DOHH2 (cell line): ENCODE measurements around the gene BTG2.

Experiments
- H3F3A ChIP-seq: fragments of 200-600 bp; sonication (generic), shearing (Covaris generic); 2 replicates; pipeline ENCODE4 v1.6.0; 2016; ENCODE audit warnings: antibody characterized with exemption, mild to moderate bottlenecking; ENCODE audit not compliant: control insufficient read depth, insufficient read depth
- H3K27ac ChIP-seq: fragments of 200-600 bp; sonication (generic); 2 replicates; pipeline ENCODE4 v1.5.1; 2014; ENCODE audit warnings: low read depth, mild to moderate bottlenecking, low read length, moderate library complexity
- H3K27me3 ChIP-seq: fragments of 200-600 bp; sonication (generic); 2 replicates; pipeline ENCODE4 v1.6.1; 2014; ENCODE audit warnings: mild to moderate bottlenecking, low read length, mixed read lengths; ENCODE audit not compliant: control insufficient read depth
- H3K36me3 ChIP-seq: fragments of 200-600 bp; sonication (generic); 2 replicates; pipeline ENCODE4 v1.6.1; 2014; ENCODE audit warnings: mild to moderate bottlenecking, low read length, moderate library complexity, mixed read lengths; ENCODE audit not compliant: control insufficient read depth
- H3K4me1 ChIP-seq: fragments of 200-600 bp; sonication (generic); 2 replicates; pipeline ENCODE4 v1.6.1; 2014; ENCODE audit warnings: mild to moderate bottlenecking, low read length, mixed read lengths; ENCODE audit not compliant: control insufficient read depth
- H3K4me2 ChIP-seq: fragments of 200-600 bp; sonication (generic); 2 replicates; pipeline ENCODE4 v1.6.0; 2014; ENCODE audit warnings: mild to moderate bottlenecking, low read length, moderate library complexity
- H3K4me3 ChIP-seq: fragments of 200-600 bp; sonication (generic); 2 replicates; pipeline ENCODE4 v1.5.1; 2014; ENCODE audit warnings: mild to moderate bottlenecking, low read length, mixed read lengths
- H3K79me2 ChIP-seq: fragments of 200-600 bp; sonication (generic); 2 replicates; pipeline ENCODE4 v1.6.1; 2014; ENCODE audit warnings: mild to moderate bottlenecking, low read length, mixed read lengths; ENCODE audit not compliant: control insufficient read depth
- H3K9me2 ChIP-seq: fragments of 200-600 bp; sonication (generic); replicated peaks from 2 replicates; pipeline ENCODE4 v1.6.1; 2014; ENCODE audit warnings: mild to moderate bottlenecking, low read length, mixed read lengths; ENCODE audit not compliant: control insufficient read depth
- H3K9me3 ChIP-seq: fragments of 200-600 bp; sonication (generic); 2 replicates; pipeline ENCODE4 v1.6.1; 2014; ENCODE audit warnings: antibody characterized with exemption, low read length, mixed read lengths; ENCODE audit not compliant: control insufficient read depth, insufficient read depth
- H4K20me1 ChIP-seq: fragments of 200-600 bp; sonication (generic); 2 replicates; pipeline ENCODE4 v1.6.0; 2014; ENCODE audit warnings: low read depth, mild to moderate bottlenecking, antibody characterized with exemption, low read length, moderate library complexity; ENCODE audit not compliant: control insufficient read depth, insufficient read depth
- EZH2phosphoT487 ChIP-seq: fragments of 200-600 bp; sonication (generic); IDR thresholded peaks from 2 replicates; pipeline ENCODE4 v1.6.1; 2017; ENCODE audit warnings: borderline replicate concordance, mild to moderate bottlenecking, antibody characterized with exemption, low read length, moderate library complexity, mixed read lengths
- TF ChIP-seq, protein P1 (sequence below): fragments of 200-600 bp; sonication (generic); IDR thresholded peaks from one replicate; pipeline ENCODE4 v1.5.1; 2014; ENCODE audit warnings: antibody characterized with exemption, mild to moderate bottlenecking, low read depth, low read length; ENCODE audit not compliant: poor library complexity, severe bottlenecking

Gene BTG2

DNA sequence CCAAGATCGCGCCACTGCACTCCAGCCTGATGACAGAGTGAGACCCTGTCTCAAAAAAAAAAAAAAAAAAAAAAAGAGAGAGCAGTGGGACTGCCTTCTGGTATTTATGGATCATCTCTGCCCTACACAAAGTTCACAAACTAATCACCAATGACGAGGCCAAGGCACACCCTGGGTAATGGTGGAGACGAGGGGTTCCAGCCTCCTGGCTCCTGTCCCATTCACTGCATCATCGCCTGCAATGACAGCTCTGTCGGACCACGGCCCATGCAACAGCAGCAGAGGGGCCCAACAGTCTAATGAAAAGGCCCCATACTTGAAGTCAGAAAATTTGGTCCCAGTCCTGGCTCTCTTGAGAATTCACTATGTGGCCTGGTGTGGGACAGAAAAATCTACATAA is 2.9 kb upstream of the BTG2 start:
- Histone ChIP-seq H3K79me2 (peaks cover 51% of the 10 kb centered on the region), H3K4me1 (peaks cover 78% of the 10 kb centered on the region), H3F3A (peaks cover 64% of the 10 kb centered on the region), H3K4me2 (peak overlapping the region; percentile 100), H3K27me3 (no peaks in the 10 kb centered on the region), H4K20me1 (peaks cover 13% of the 10 kb centered on the region), H3K27ac (peak overlapping the region; percentile 99), H3K9me3 (no peaks in the 10 kb centered on the region), H3K36me3 (peaks cover 42% of the 10 kb centered on the region), H3K4me3 (peak overlapping the region; percentile 96), H3K9me2 (no peaks in the 10 kb centered on the region)
- TF ChIP-seq, protein P1, sequence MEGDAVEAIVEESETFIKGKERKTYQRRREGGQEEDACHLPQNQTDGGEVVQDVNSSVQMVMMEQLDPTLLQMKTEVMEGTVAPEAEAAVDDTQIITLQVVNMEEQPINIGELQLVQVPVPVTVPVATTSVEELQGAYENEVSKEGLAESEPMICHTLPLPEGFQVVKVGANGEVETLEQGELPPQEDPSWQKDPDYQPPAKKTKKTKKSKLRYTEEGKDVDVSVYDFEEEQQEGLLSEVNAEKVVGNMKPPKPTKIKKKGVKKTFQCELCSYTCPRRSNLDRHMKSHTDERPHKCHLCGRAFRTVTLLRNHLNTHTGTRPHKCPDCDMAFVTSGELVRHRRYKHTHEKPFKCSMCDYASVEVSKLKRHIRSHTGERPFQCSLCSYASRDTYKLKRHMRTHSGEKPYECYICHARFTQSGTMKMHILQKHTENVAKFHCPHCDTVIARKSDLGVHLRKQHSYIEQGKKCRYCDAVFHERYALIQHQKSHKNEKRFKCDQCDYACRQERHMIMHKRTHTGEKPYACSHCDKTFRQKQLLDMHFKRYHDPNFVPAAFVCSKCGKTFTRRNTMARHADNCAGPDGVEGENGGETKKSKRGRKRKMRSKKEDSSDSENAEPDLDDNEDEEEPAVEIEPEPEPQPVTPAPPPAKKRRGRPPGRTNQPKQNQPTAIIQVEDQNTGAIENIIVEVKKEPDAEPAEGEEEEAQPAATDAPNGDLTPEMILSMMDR = no peak
- no peak for TF ChIP-seq EZH2phosphoT487

- TF ChIP-seq, protein P1 = no peak
- no peak for TF ChIP-seq EZH2phosphoT487
- H3K9me2 ChIP-seq = no peaks in the 10 kb centered on the region
- no peaks in the 10 kb centered on the region for H3K9me3 ChIP-seq
- H3K79me2 ChIP-seq = peaks cover 56% of the 10 kb centered on the region
- H3K4me3 ChIP-seq = peak overlapping the region; percentile 96
- peak overlapping the region; percentile 99 for H3K27ac ChIP-seq
- H3K27me3 ChIP-seq = no peaks in the 10 kb centered on the region
- H4K20me1 ChIP-seq = peaks cover 18% of the 10 kb centered on the region
- H3F3A ChIP-seq = peaks cover 65% of the 10 kb centered on the region
- peaks cover 47% of the 10 kb centered on the region for H3K36me3 ChIP-seq
- peaks cover 78% of the 10 kb centered on the region for H3K4me1 ChIP-seq
- H3K4me2 ChIP-seq = peak overlapping the region; percentile 100
Observed at GRCh38 chr1:203302894-203303293, 2.4 kb upstream of the BTG2 start.

DNA sequence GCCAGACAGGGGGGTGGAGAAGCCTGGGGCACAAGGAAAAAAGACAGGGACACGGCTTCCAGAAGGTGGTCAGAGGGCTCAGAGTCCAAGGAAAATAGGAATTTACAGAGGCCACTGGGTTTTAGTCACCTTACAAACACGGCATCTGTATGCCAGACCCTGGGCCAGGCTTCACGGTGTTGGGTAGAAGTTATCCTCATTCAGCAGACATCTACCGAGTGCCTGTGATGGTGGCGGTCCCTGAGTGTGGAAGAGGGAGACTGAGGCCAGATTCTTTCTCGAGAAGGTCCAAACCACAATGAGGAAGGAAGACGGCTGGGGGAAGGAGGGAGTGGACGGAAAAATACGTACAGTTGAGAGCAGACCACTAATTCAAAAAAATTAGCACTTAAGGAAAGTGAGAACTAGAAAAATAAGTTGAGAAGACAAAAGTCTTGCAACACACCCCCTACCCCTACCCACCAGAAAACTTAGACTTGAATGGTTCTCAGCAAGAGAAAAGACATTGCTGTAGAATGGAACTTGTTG is 864 bp upstream of the BTG2 start:
- peaks cover 60% of the 10 kb centered on the region for H3K36me3 ChIP-seq
- no peaks in the 10 kb centered on the region for H3K9me3 ChIP-seq
- H4K20me1 ChIP-seq = peaks cover 32% of the 10 kb centered on the region
- H3K9me2 ChIP-seq = no peaks in the 10 kb centered on the region
- peaks cover 78% of the 10 kb centered on the region for H3K4me1 ChIP-seq
- TF ChIP-seq EZH2phosphoT487 = no peak
- TF ChIP-seq, protein P1 = no peak
- no peaks in the 10 kb centered on the region for H3K27me3 ChIP-seq
- H3K79me2 ChIP-seq = peaks cover 71% of the 10 kb centered on the region
- H3K4me3 ChIP-seq = peak overlapping the region; percentile 96
- H3K27ac ChIP-seq = peak overlapping the region; percentile 99
- peaks cover 70% of the 10 kb centered on the region for H3F3A ChIP-seq
- peak overlapping the region; percentile 100 for H3K4me2 ChIP-seq

GRCh38 chr1:203305809-203306088 is 430 bp downstream of the BTG2 start:
- peak overlapping the region; percentile 98 for H3K4me2 ChIP-seq
- no peaks in the 10 kb centered on the region for H3K9me3 ChIP-seq
- H3K27ac ChIP-seq = peak overlapping the region; percentile 99
- H3K27me3 ChIP-seq = no peaks in the 10 kb centered on the region
- no peaks in the 10 kb centered on the region for H3K9me2 ChIP-seq
- peak overlapping the region; percentile 99 for H3K4me3 ChIP-seq
- TF ChIP-seq, protein P1 = no peak
- no peak for TF ChIP-seq EZH2phosphoT487
- peaks cover 74% of the 10 kb centered on the region for H3K4me1 ChIP-seq
- H3F3A ChIP-seq = peaks cover 72% of the 10 kb centered on the region
- peaks cover 34% of the 10 kb centered on the region for H4K20me1 ChIP-seq
- H3K36me3 ChIP-seq = peaks cover 65% of the 10 kb centered on the region
- peaks cover 80% of the 10 kb centered on the region for H3K79me2 ChIP-seq
